Colonic mucosa (tissue), 4 donors: ENCODE results near the gene TCF4. TPM values are rescaled to one million over a fixed set of nuclear protein-coding genes. Genes with fewer than 3 reads are reported as not detected.

Source experiments
- DNase-seq: peaks from one replicate; pipeline ENCODE4 v3.0.0-alpha.2; 2020
- H3K27ac ChIP-seq: fragments of 200-600 bp; one replicate; pipeline ENCODE4 v1.8.0; 2021
- H3K27me3 ChIP-seq: fragments of 200-600 bp; one replicate; pipeline ENCODE4 v1.8.0; 2021
- H3K36me3 ChIP-seq: fragments of 200-600 bp; one replicate; pipeline ENCODE4 v1.8.0; 2021
- H3K4me1 ChIP-seq: fragments of 200-600 bp; one replicate; pipeline ENCODE4 v1.8.0; 2021; ENCODE audit warnings: mild to moderate bottlenecking
- H3K4me3 ChIP-seq: fragments of 200-600 bp; one replicate; pipeline ENCODE4 v1.8.0; 2021
- H3K9ac ChIP-seq, 2 donors: one replicate each; pipeline ENCODE4 v1.7.0; 2013; ENCODE audit warnings: control low read depth in 2 of 2, low read depth in 2 of 2, low read length in 2 of 2
- H3K9me3 ChIP-seq: fragments of 200-600 bp; one replicate; pipeline ENCODE4 v1.8.0; 2021
- CTCF ChIP-seq: fragments of 200-600 bp; IDR thresholded peaks from one replicate; pipeline ENCODE4 v1.8.0; 2022; ENCODE audit warnings: antibody characterized with exemption, mild to moderate bottlenecking
- intact Hi-C: fragments of 100-400 bp; cut with DNase I; formaldehyde crosslinking; loops from one replicate; pipeline ENCODE4 v1.14.1; 2022
- total RNA-seq, 2 donors: library from RNA; stranded (reverse); fragmentation: NEBNext Ultra II Directional in 1 of 2; extraction: Animal tissue kit (Norgen Biotek cat#: 25700) in 1 of 2; gene quantifications; one replicate each; pipeline ENCODE4 v1.2.1, GENCODE V29; 2021
- donor health status: healthy.
- donor health status: DM: no; HTN: no; CAD: no.
- donor health status: DM: no; HTN: no; CAD: no.

Gene TCF4
- total RNA-seq, 2 donors from 2014 or later = 9.8 to 29.0 TPM

GRCh38 chr18:55421308-55421614 lies 166.7 kb downstream of the TCF4 start:
- intact Hi-C loops = no loop called here
- H3K4me3 ChIP-seq = no peak overlapping the region

GRCh38 chr18:55420665-55421307 lies 167.2 kb downstream of the TCF4 start:
- H3K36me3 ChIP-seq = no peaks in the 10 kb centered on the region
- no peaks in the 10 kb centered on the region for H3K4me1 ChIP-seq
- no peak overlapping the region for H3K4me3 ChIP-seq
- H3K9ac ChIP-seq = no peak overlapping the region
- TF ChIP-seq CTCF = no peak
- no peaks in the 10 kb centered on the region for H3K27me3 ChIP-seq
- DNase-seq = no peak
- no peaks in the 10 kb centered on the region for H3K9me3 ChIP-seq
- intact Hi-C loops = no loop called here
- peak overlapping the region; percentile 57 for H3K27ac ChIP-seq

More at GRCh38 chr18:55421308-55421614, 166.7 kb downstream of the TCF4 start:
- H3K36me3 ChIP-seq = no peaks in the 10 kb centered on the region
- H3K27ac ChIP-seq = peak overlapping the region; percentile 57
- no peaks in the 10 kb centered on the region for H3K27me3 ChIP-seq
- no peak overlapping the region for H3K9ac ChIP-seq
- TF ChIP-seq CTCF = no peak
- DNase-seq = no peak
- H3K4me1 ChIP-seq = no peaks in the 10 kb centered on the region
- no peaks in the 10 kb centered on the region for H3K9me3 ChIP-seq

DNA sequence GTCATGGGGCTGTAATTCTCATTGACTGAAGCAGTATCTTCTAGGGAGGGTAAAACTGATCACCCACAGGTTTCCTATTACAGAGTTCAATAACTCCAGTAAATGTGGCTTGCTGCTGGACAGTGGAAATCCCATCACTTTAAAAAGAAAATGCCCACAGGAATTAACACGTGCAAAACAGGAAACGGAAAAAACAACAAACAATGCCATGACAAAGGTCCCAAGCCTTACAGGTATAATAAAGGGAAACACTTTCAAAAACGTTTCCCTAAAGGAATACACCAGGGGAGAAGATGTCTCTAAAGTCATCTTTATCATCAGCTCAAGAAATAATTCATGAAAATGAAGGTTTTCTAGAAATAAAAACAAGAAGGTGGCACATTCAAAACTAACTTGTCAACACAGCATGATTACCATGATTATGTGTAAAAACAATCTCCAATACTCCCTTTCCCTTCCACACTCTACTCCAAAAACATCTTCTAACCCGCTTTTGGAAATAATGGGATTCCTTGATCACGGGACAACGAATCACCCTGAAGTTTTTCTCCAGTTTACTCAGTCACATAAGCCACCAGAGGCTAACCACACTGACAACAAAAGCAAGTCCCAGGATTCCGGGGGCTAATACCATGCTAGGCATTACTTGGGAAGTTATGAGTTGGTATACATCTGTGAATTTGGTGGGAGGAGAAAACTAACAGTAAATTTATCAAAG lies 167.9 kb downstream of the TCF4 start:
- Histone ChIP-seq H3K9ac (no peak overlapping the region), H3K27ac (peak overlapping the region; percentile 57), H3K27me3 (no peaks in the 10 kb centered on the region), H3K9me3 (no peaks in the 10 kb centered on the region), H3K36me3 (no peaks in the 10 kb centered on the region), H3K4me1 (no peaks in the 10 kb centered on the region), H3K4me3 (no peak overlapping the region)
- TF ChIP-seq CTCF = no peak
- intact Hi-C loops = loop anchor here (10.0 kb wide), 1 partner anchor 185 kb away; no protein-coding TSS in a partner anchor
- DNase-seq = no peak

- no peaks in the 10 kb centered on the region for H3K9me3 ChIP-seq
- H3K4me1 ChIP-seq = no peaks in the 10 kb centered on the region
- no peaks in the 10 kb centered on the region for H3K27me3 ChIP-seq
- no peak for DNase-seq
- no peak for TF ChIP-seq CTCF
- no peaks in the 10 kb centered on the region for H3K36me3 ChIP-seq
- intact Hi-C loops = loop anchor here (10.0 kb wide), 1 partner anchor 185 kb away; no protein-coding TSS in a partner anchor
- peak overlapping the region; percentile 57 for H3K27ac ChIP-seq
- no peak overlapping the region for H3K9ac ChIP-seq
- no peak overlapping the region for H3K4me3 ChIP-seq
Observed at GRCh38 chr18:55419132-55419946, 168.7 kb downstream of the TCF4 start.

- Histone ChIP-seq H3K4me1 (no peaks in the 10 kb centered on the region), H3K9ac (no peak overlapping the region), H3K27me3 (no peaks in the 10 kb centered on the region), H3K27ac (no peak overlapping the region), H3K36me3 (no peaks in the 10 kb centered on the region), H3K4me3 (no peak overlapping the region), H3K9me3 (no peaks in the 10 kb centered on the region)
- intact Hi-C loops = loop anchor here (10.0 kb wide), 1 partner anchor 184 kb away; no protein-coding TSS in a partner anchor
- TF ChIP-seq CTCF = no peak
- DNase-seq = no peak
Observed at GRCh38 chr18:55418439-55418838, 169.6 kb downstream of the TCF4 start.
